Activated naive CD4-positive, alpha-beta T cell treated with anti-CD3 and anti-CD28 coated beads, Interleukin-2, amount 50 U/mL, for 72 hours (primary cell): ENCODE data around the gene KLHL26. TPM values are rescaled to one million over a fixed set of nuclear protein-coding genes. Genes with fewer than 3 reads are reported as not detected.
A peak's percentile ranks its signal among the peaks of the same experiment; 100 is the strongest.

ENCODE experiments used
- ATAC-seq, 2 donors: fragments of 150-1000 bp; cut with Tn5 transposase; 2 replicates each; pipeline ENCODE4 v1.10.0; 2021; ENCODE audit warnings: mild to moderate bottlenecking in 2 of 2, moderate library complexity in 2 of 2
- DNase-seq, 2 donors: peaks; one replicate each; pipeline ENCODE4 v3.0.0; 2021 to 2022; ENCODE audit warnings: low spot score in 2 of 2
- H3K27ac Mint-ChIP-seq, 2 donors: one replicate each; pipeline ENCODE4 v1.8.0; 2022; ENCODE audit warnings: mild to moderate bottlenecking in 2 of 2, mixed read lengths in 2 of 2
- H3K36me3 Mint-ChIP-seq, 2 donors: one replicate each; pipeline ENCODE4 v1.8.0; 2022; ENCODE audit warnings: mixed read lengths in 2 of 2
- H3K9me3 Mint-ChIP-seq, 2 donors: one replicate each; pipeline ENCODE4 v1.8.0; 2022; ENCODE audit warnings: mixed read lengths in 2 of 2
- total RNA-seq, 2 donors: library from RNA; stranded (reverse); gene quantifications; one replicate each; pipeline ENCODE4 v1.2.3, GENCODE V29; 2022

Gene KLHL26
- total RNA-seq, 2 donors from 2014 or later, result 9.2 to 13.5 TPM

DNA sequence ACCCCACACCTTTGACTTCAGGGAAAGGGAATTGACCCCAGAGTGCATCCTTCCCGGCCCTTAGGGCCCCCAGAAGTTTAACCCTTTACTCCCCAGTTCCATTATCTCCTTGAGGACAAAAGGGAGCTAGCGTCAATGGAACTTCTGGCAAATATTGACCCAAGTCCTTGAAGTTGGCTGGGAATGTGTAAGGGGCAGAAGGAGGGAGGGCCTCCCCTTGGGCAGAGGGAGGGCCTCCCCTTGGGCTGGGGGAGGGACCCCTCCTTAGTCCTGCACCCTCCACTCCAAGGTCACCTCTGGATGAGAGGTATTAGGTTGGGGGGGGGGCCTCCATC, 27.1 kb upstream of the KLHL26 start:
- DNase-seq (no peak), ATAC-seq (no peak)
- no peaks in the 10 kb centered on the region for H3K36me3 Mint-ChIP-seq
- no peak overlapping the region for H3K27ac Mint-ChIP-seq
- no peaks in the 10 kb centered on the region for H3K9me3 Mint-ChIP-seq

DNA sequence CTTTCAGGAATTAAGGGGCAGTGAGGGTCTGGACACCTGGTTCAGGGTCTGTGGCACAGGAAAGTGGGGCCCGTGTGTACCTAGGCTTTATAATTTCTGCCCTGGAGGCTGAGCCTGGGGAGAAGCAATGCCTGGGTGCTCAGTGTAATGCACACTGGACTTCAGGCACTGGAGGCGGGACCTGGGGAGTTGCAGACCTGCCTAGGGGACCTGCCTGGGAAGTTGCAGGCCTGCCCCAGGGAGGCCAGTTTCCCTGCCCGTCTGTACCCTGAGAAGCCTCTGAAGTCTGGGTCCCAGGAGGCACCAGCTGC, 26.6 kb upstream of the KLHL26 start:
- Mint-ChIP-seq H3K36me3 (no peaks in the 10 kb centered on the region), H3K27ac (no peak overlapping the region), H3K9me3 (no peaks in the 10 kb centered on the region)
- no peak for ATAC-seq
- no peak for DNase-seq

DNA sequence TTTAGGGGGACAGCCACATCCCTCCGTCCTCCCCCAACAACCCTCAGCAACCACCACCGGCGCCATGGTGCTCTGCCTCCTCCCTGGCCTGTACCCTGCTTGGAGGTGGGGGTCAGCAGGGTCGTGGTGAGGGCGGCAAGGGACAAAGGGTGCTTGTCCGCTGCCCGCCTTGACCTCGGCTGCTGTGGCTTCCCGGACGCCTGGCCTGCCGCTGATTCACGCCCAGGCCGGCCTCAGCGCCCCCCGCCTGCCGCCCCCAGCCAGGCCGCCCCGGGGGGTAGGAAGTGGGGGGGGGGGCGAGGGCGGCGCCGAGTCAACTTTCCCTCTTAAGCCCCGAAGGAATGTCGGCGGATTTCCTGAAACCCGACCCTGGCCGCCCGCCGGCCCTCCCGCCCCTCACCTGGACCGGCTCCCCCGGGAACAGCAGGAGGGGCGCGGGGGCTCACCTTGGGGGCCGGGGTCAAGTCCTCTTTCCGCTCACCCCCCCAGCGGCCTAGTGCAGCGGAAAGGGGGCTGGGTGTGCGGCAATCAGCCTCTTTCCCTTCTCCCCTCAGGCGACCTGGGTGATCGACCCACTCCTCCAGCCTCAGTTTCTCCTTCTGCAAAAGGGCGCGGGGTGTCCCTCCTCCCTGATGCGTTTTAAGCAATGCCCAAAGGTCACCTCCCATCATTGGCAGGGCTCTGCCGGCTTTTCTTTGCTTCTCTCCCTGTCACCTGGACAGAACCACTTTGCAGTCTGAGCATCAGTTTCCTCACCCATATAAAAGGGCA, 26.1 kb upstream of the KLHL26 start:
- no peak overlapping the region for H3K27ac Mint-ChIP-seq
- DNase-seq, result no peak
- no peaks in the 10 kb centered on the region for H3K36me3 Mint-ChIP-seq
- ATAC-seq, result no peak
- no peaks in the 10 kb centered on the region for H3K9me3 Mint-ChIP-seq

DNA sequence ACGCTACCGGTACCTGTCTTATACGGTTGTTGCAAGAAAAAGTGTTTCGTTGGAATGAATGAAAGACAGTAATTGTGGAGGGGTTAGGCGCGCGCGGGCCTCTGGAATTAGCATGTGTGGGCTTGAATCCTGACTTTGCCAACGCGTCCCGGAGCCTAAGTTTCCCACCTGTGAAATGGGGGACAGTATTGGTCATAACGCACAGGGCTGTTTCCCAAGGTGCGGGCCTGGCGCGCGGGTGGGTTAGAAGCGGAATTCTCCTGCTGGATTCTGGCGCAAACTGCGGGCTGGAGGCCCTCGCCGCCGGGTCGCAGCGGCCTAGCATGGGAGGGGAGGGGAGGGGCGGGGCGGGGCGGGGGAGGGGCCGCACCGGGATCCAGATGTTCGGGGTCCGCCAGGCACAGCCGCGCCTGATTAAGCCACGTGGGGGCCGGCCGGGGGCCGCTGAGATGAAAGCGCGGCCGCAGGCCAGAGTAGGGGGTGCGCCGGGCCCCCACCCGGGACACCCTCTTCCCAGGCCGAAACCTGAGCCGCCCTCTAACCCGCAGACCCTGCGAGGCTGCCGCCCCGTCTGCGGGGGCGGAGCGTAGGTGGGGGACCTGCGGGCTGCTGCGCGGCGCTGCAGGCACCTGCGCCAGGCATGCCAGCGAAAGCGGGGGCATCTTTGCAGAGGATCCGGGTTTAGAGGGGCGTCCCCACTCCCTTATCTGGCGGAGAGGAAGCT, 25.3 kb upstream of the KLHL26 start:
- no peak overlapping the region for H3K27ac Mint-ChIP-seq
- ATAC-seq (peak in 1 of 2 donors; percentile 22), DNase-seq (no peak)
- H3K9me3 Mint-ChIP-seq, result no peaks in the 10 kb centered on the region
- H3K36me3 Mint-ChIP-seq, result no peaks in the 10 kb centered on the region

DNA sequence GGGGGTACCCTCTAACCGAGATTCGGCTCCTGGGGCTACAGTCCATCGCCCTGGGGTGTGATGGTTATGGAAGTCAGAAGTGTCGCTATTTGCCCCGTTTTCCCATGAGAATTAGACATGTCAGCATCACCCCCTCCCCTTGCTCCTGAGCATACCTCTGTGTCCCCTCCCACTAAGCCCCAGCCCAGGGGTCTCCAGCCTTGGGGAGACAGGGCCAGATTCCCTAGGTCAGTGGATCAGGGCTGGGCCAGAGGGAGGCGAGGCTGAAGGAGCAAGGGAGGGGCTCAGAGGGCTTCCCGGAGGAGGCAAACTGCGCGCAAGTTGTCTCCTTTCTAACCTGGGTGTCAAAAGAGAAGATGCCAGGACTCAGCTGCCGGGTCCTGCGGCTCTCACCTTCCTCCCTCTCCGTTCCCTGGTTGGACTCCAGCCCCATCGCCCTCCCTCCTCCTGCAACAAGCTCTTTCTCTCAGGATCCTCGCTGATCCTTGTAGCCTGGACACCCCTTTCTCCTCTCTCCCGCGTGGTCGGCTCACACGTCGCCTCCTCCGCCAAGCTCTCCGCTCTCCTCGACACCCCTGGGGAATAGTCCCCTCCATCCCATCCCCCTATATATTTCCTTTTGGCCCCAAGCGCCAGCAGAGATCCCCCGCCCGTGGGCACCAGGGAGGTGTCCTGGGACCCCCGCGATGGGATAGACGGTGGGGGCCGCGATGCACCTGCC, 24.6 kb upstream of the KLHL26 start:
- H3K36me3 Mint-ChIP-seq, result no peaks in the 10 kb centered on the region
- no peak overlapping the region for H3K27ac Mint-ChIP-seq
- ATAC-seq (peak in 1 of 2 donors; percentile 10), DNase-seq (no peak)
- no peaks in the 10 kb centered on the region for H3K9me3 Mint-ChIP-seq

DNA sequence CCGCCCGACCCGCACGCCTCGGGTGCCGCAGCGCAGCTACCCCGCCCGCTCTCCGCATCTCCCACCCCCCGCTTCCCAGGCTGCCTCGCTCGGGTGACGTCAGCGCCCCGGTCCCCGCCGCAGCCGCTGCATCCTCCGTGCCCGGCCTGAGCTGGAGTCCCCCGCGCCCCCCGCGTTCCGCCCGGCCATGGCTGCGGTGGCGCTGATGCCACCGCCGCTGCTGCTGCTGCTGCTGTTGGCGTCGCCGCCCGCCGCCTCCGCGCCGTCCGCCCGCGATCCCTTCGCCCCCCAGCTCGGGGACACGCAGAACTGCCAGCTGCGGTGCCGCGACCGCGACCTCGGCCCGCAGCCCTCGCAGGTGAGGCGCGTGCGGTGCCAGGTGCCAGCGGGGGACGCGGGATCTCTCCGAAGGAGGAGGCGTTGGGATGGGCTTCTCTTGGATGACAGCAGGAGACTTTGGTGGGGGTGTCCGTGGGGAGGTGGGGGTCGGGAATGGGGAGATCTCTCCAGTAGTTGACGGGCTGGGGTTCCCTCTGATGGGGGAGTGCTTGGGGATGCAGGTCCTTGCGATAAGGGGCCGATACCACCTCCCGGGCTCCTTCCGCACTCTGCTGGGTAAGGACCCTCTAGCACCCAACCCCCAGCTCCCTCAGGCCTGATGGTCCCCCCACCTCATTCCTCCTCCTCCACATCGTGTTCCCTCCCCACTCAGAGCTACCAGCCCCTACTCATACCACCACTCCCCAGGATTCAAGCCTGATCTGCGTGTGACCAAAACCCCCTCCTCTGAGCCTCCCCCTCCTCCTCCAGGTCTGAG, 23.8 kb upstream of the KLHL26 start, which contains the start of gene TMEM59L:
Gene TMEM59L (plus strand): TSS at position 99 of the 817 bp plus-strand sequence. CDS start 89 bp downstream, at position 188.
- no peak within 1 kb of the TSS for H3K27ac Mint-ChIP-seq
- DNase-seq (no peak), ATAC-seq (peak; percentile 28 to 67)
- H3K9me3 Mint-ChIP-seq, result no peaks in the 10 kb centered on the region
- no peaks in the 10 kb centered on the region for H3K36me3 Mint-ChIP-seq

DNA sequence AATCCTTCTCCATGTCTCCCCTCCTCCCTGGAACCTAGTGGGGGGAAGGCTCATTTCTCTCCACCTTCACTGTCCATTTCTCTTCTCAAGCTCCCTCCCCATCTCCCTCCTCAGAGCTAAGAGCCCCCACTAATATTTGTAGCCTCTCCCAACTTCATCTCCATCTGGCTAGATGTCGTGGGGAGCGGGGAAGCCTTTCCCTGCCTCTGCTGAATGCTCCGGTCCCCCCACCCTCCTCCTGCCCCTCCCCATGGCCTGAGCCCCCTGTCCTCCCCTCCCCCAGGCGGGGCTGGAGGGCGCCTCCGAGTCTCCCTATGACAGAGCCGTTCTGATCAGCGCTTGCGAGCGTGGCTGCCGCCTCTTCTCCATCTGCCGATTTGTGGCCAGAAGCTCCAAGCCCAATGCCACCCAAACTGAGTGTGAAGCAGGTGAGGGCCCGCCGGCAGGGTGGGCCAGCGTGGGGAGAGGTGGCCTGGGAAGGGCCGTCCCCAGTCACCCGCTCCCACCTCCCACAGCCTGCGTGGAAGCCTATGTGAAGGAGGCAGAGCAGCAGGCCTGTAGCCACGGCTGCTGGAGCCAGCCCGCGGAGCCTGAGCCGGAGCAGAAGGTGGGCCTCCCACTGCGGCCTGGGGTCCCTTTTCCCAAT, 23.1 kb upstream of the KLHL26 start:
- DNase-seq, result no peak
- Mint-ChIP-seq H3K27ac (no peak overlapping the region), H3K9me3 (no peaks in the 10 kb centered on the region), H3K36me3 (no peaks in the 10 kb centered on the region)
- no peak for ATAC-seq

DNA sequence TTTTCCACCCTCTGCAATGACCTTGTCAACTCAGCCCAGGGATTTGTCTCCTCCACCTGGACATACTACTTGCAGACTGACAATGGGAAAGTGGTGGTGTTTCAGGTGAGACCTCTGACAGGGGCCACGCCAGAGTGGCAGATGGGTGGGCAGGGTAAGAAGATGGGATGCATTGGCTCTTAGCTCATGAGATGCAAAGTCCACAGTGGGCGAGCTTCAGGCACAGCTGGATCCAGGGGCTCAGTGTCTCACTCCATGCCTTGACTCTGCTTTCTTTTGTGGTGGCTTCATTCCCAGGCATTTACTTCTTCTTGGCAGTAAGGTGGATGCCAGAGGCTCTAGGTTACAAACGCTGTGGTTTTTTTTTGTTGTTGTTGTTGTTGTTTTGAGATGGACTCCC, 20.8 kb upstream of the KLHL26 start:
- Mint-ChIP-seq H3K9me3 (no peaks in the 10 kb centered on the region), H3K36me3 (no peaks in the 10 kb centered on the region), H3K27ac (peak overlapping the region in 1 of 2 donors; percentile 68)
- ATAC-seq (no peak), DNase-seq (no peak)

DNA sequence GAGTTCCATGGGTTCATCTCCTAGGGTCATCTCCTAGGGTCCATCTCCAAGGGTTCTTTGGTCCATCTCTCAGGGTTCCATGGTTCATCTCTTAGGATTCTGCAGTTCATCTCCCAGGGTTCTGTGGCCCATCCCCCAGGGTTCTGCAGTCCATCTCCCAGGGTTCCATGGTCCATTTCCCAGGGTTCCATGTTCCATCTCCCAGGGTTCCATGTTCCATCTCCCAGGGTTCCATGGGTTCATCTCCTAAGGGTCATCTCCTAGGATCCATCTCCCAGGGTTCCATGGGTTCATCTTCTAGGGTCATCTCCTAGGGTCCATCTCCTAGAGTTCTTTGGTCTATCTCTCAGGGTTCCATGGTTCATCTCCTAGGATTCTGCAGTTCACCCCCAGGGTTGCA, 19.3 kb upstream of the KLHL26 start:
- Mint-ChIP-seq H3K36me3 (no peaks in the 10 kb centered on the region), H3K27ac (no peak overlapping the region), H3K9me3 (no peaks in the 10 kb centered on the region)
- ATAC-seq (no peak), DNase-seq (no peak)

DNA sequence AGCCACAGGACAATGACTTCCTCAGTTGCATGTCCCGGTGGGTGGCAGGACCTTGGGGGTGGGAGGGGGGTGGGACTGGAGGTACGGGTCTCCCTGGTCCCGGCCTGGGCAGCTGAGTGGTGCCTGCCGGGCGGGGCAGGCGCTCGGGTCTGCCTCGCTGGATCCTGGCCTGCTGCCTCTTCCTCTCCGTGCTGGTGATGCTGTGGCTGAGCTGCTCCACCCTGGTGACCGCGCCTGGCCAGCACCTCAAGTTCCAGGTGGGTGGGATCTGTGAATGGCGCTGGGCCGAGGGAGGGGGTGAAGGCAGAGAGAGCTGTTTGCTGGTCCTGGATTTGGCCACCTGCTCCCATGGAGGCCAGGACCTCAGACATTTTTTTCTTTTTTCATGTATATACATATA, 18.6 kb upstream of the KLHL26 start:
- ATAC-seq (no peak), DNase-seq (no peak)
- Mint-ChIP-seq H3K27ac (no peak overlapping the region), H3K36me3 (no peaks in the 10 kb centered on the region), H3K9me3 (no peaks in the 10 kb centered on the region)

DNA sequence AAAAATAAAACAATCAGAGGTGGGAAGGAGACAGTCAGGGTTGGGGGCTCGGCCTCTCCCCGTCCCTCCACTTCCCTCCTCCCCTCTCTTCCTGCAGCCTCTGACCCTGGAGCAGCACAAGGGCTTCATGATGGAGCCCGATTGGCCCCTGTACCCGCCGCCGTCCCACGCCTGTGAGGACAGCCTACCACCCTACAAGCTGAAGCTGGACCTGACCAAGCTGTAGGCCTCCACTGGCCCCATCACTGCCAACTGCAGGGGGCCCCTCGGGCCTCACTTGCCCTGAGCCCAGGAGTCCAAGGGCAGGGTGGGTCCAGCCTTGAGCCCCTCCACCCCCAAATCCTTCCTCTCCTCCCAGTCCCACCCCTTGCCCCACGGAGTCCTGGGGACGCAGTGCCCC, 16.5 kb upstream of the KLHL26 start:
- Mint-ChIP-seq H3K27ac (no peak overlapping the region), H3K9me3 (no peaks in the 10 kb centered on the region), H3K36me3 (no peaks in the 10 kb centered on the region)
- no peak for DNase-seq
- no peak for ATAC-seq

DNA sequence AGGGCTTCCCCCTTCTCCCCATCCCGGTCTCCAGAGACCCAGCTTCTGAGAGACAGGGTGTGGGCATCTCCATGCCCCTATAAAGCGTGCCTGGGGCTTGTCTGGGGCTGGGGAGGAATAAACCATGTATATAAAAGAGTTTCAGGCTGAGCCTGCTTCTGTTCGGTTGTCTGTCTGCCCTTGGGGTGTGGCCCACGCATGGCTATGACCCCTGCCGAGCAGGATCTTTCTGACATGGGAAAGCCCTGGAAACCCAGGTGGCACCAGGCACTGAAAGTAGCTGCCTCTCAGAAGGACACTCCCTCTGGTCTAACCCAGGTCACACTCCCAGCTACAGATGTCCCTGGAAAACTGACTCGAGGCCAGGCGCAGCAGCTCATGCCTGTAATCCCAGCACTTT, 15.9 kb upstream of the KLHL26 start:
- Mint-ChIP-seq H3K9me3 (no peaks in the 10 kb centered on the region), H3K36me3 (no peaks in the 10 kb centered on the region), H3K27ac (no peak overlapping the region)
- DNase-seq (no peak), ATAC-seq (no peak)

DNA sequence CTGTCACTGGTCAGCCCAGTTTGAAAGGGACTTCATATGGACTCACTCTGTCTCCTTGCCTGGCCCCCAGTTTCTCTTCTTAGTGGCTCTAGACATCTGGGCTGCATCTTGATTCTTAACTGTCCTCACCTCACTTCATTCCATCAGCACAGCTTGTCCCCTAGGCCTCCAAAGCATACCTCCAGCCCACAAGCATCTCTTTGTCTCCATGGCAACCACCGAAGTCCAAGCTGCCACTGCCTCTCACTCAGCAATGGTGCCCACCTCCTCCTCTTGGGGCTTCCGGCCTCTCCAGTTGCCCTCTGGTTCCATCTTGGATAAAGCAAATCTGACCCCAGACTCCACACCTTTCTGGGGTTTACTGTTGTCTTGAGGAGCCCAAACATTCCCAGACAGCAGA, 9.9 kb upstream of the KLHL26 start:
- DNase-seq (no peak), ATAC-seq (no peak)
- Mint-ChIP-seq H3K27ac (no peak overlapping the region), H3K36me3 (no peaks in the 10 kb centered on the region), H3K9me3 (no peaks in the 10 kb centered on the region)

DNA sequence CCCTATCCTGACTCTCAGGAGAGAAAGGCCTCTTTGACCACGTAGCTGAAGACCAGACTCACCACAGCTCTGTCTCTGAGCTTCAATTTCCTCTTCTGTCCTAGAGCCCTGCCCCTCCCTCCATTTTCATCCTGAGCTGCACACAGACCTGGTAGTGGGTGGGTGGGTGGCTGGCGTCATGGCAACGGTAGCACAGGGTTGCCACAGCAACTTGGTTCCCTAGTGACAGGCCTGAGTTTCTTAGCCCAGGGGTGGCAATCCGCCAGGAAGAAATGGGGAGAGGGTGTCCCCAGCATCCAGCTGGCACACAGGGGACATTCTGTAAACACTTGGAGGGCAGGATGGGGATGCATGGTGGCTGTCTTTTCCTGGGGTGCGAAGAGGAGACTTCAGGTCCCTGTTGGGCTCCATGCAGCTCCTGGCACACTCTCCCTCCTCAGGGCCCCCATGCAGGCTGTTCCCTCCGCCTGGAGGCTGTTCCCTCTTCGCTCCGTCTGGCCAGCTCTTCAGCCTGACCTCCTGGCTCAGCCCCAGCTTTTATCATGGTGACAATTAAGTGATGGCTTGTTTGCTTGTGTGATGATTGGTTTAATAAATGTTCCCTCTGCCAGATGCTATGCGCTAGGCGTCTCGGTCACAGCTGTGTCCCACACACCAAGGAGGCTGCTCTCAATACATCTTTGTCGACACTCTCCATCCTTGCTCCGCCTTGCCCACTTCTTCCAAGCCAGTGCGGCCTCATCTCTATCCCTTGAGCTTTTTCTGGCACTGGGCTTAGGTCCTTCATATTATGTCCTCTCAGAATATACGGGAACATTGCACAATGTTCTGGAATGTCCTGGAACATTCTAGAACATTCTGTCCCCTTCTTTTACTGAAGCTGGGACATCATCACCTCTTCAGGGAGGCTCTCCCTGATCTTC, 7.4 kb upstream of the KLHL26 start:
- no peak overlapping the region for H3K27ac Mint-ChIP-seq
- ATAC-seq (no peak), DNase-seq (no peak)
- no peaks in the 10 kb centered on the region for H3K36me3 Mint-ChIP-seq
- H3K9me3 Mint-ChIP-seq, result no peaks in the 10 kb centered on the region

DNA sequence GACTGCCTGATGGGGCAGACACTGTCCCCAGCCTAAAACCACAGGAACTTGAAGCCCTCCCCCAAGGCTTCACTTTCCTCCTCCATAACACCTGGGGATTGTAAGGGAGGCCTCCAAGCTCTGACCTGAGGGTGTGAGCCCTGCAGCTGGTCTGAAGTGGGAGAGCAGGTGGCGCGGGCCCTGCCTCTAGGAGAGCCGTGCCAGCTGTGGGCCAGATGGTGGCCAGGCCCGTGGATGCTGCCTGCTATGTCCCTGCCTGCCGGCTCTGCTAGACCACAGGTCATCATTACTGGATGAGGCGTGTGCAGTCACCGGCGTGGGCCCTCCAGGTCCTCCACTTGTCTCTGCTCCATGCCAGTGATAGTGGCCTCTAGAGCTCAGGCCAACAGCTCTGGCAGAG, 3.5 kb upstream of the KLHL26 start:
- no peak overlapping the region for H3K27ac Mint-ChIP-seq
- ATAC-seq (no peak), DNase-seq (no peak)
- H3K9me3 Mint-ChIP-seq, result no peaks in the 10 kb centered on the region
- H3K36me3 Mint-ChIP-seq, result no peaks in the 10 kb centered on the region
